SK-N-SH treated with all-trans-retinoic acid at 6 μM for 48 hours (cell line): Measurements from ENCODE around the gene ADCY5.

ENCODE experiments used
- ATAC-seq: fragments of 200-7000 bp; cut with Tn5 transposase; 3 replicates; pipeline ENCODE4 v1.9.1; 2020; ENCODE audit warnings: mild to moderate bottlenecking, moderate library complexity
- ARNTL ChIP-seq: fragments of 450-650 bp; formaldehyde crosslinking; IDR thresholded peaks from 2 replicates; pipeline ENCODE4 v1.5.0; 2020; ENCODE audit warnings: low read depth, mild to moderate bottlenecking, moderate library complexity, borderline replicate concordance
- CSDC2 ChIP-seq: fragments of 250-450 bp; sonication (Bioruptor Pico); IDR thresholded peaks from 2 replicates; pipeline ENCODE4 v1.5.0; 2020; ENCODE audit warnings: mild to moderate bottlenecking, moderate library complexity
- ESRRG ChIP-seq: fragments of 250-450 bp; sonication (Bioruptor Pico); IDR thresholded peaks from 2 replicates; pipeline ENCODE4 v1.6.1; 2021; ENCODE audit warnings: mild to moderate bottlenecking
- GLIS3 ChIP-seq: fragments of 250-450 bp; sonication (Bioruptor Pico); IDR thresholded peaks from 2 replicates; pipeline ENCODE4 v1.5.0; 2020; ENCODE audit warnings: mild to moderate bottlenecking, moderate library complexity
- ISL1 ChIP-seq: fragments of 250-450 bp; sonication (Bioruptor Pico); IDR thresholded peaks from 2 replicates; pipeline ENCODE4 v2.1.2; 2022; ENCODE audit warnings: mild to moderate bottlenecking, moderate library complexity
- OSR1 ChIP-seq: fragments of 250-450 bp; sonication (Bioruptor Pico); IDR thresholded peaks from 2 replicates; pipeline ENCODE4 v1.8.0; 2022; ENCODE audit warnings: moderate library complexity, mild to moderate bottlenecking, inconsistent platforms
- PPARA ChIP-seq: fragments of 250-450 bp; sonication (Bioruptor Pico); IDR thresholded peaks from 2 replicates; pipeline ENCODE4 v1.5.0; 2020; ENCODE audit warnings: mild to moderate bottlenecking, borderline replicate concordance
- RARB ChIP-seq: fragments of 250-450 bp; sonication (Bioruptor Pico); IDR thresholded peaks from 2 replicates; pipeline ENCODE4 v1.8.0; 2021; ENCODE audit warnings: mild to moderate bottlenecking, moderate library complexity
- SNAI2 ChIP-seq: fragments of 250-450 bp; sonication (Bioruptor Pico); IDR thresholded peaks from 2 replicates; pipeline ENCODE4 v1.5.0; 2020; ENCODE audit warnings: mild to moderate bottlenecking, moderate library complexity
- TCF4 ChIP-seq: fragments of 250-450 bp; sonication (Bioruptor Pico); IDR thresholded peaks from 2 replicates; pipeline ENCODE4 v1.8.0; 2021; ENCODE audit warnings: mild to moderate bottlenecking, moderate library complexity, borderline replicate concordance
- TOX ChIP-seq: fragments of 250-450 bp; sonication (Bioruptor Pico); IDR thresholded peaks from 2 replicates; pipeline ENCODE4 v1.8.0; 2021; ENCODE audit warnings: mild to moderate bottlenecking, moderate library complexity, borderline replicate concordance
- ZFP3 ChIP-seq: fragments of 250-450 bp; sonication (Bioruptor Pico); IDR thresholded peaks from 2 replicates; pipeline ENCODE4 v1.5.0; 2020; ENCODE audit warnings: mild to moderate bottlenecking, moderate library complexity
- ZNF565 ChIP-seq: fragments of 450-650 bp; formaldehyde crosslinking; conservative IDR thresholded peaks from 2 replicates; pipeline ENCODE4 v1.5.0; 2020; ENCODE audit warnings: low read depth, mild to moderate bottlenecking, moderate library complexity
- ZNF70 ChIP-seq: fragments of 450-650 bp; formaldehyde crosslinking; IDR thresholded peaks from 2 replicates; pipeline ENCODE4 v1.5.0; 2020; ENCODE audit warnings: mild to moderate bottlenecking, moderate library complexity
- ZNF8 ChIP-seq: fragments of 450-650 bp; formaldehyde crosslinking; IDR thresholded peaks from 2 replicates; pipeline ENCODE4 v1.5.0; 2020; ENCODE audit warnings: mild to moderate bottlenecking, moderate library complexity
- TF ChIP-seq, protein P1 (sequence below): fragments of 250-450 bp; sonication (Bioruptor Pico); IDR thresholded peaks from 2 replicates; pipeline ENCODE4 v1.5.0; 2020; ENCODE audit warnings: mild to moderate bottlenecking, moderate library complexity
- TF ChIP-seq, protein P2 (sequence below): fragments of 250-450 bp; sonication (Bioruptor Pico); IDR thresholded peaks from 2 replicates; pipeline ENCODE4 v1.8.0; 2021; ENCODE audit warnings: low read depth, mild to moderate bottlenecking, moderate library complexity, borderline replicate concordance
- TF ChIP-seq, protein P3 (sequence below): fragments of 250-450 bp; sonication (Bioruptor Pico); IDR thresholded peaks from 2 replicates; pipeline ENCODE4 v1.5.1; 2020; ENCODE audit warnings: low read depth, mild to moderate bottlenecking, moderate library complexity
- TF ChIP-seq, protein P4 (sequence below): fragments of 250-450 bp; sonication (Bioruptor Pico); IDR thresholded peaks from 2 replicates; pipeline ENCODE4 v1.8.0; 2020; ENCODE audit warnings: mild to moderate bottlenecking, moderate library complexity, borderline replicate concordance
- TF ChIP-seq, protein P5 (sequence below): fragments of 250-450 bp; sonication (Bioruptor Pico); IDR thresholded peaks from 2 replicates; pipeline ENCODE4 v1.5.1; 2021; ENCODE audit warnings: mild to moderate bottlenecking, moderate library complexity

Gene ADCY5

DNA sequence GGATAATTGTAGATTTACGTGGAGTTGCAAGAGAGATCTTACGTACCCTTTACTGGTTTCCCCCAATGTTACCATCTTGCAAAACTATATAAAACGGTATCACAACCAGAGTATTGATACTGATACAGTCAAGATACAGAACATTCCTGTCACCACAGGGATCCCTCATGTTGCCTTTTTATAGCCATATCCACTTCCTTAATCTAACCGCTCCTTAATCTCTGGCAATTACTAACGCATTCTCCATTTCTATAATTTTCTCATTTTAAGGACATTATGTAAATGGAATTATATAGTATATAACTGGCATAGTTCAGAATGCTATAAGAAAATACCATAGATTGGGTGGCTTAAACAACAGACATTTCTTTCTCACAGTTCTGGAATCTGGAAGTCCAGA, 186.0 kb downstream of the ADCY5 start:
- no peak for ATAC-seq
- no peak for TF ChIP-seq ZNF70 (CRISPR knock-in tag)
- TF ChIP-seq, protein P1, sequence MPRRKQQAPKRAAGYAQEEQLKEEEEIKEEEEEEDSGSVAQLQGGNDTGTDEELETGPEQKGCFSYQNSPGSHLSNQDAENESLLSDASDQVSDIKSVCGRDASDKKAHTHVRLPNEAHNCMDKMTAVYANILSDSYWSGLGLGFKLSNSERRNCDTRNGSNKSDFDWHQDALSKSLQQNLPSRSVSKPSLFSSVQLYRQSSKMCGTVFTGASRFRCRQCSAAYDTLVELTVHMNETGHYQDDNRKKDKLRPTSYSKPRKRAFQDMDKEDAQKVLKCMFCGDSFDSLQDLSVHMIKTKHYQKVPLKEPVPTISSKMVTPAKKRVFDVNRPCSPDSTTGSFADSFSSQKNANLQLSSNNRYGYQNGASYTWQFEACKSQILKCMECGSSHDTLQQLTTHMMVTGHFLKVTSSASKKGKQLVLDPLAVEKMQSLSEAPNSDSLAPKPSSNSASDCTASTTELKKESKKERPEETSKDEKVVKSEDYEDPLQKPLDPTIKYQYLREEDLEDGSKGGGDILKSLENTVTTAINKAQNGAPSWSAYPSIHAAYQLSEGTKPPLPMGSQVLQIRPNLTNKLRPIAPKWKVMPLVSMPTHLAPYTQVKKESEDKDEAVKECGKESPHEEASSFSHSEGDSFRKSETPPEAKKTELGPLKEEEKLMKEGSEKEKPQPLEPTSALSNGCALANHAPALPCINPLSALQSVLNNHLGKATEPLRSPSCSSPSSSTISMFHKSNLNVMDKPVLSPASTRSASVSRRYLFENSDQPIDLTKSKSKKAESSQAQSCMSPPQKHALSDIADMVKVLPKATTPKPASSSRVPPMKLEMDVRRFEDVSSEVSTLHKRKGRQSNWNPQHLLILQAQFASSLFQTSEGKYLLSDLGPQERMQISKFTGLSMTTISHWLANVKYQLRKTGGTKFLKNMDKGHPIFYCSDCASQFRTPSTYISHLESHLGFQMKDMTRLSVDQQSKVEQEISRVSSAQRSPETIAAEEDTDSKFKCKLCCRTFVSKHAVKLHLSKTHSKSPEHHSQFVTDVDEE (CRISPR knock-in tag): no peak
- TF ChIP-seq, protein P2, sequence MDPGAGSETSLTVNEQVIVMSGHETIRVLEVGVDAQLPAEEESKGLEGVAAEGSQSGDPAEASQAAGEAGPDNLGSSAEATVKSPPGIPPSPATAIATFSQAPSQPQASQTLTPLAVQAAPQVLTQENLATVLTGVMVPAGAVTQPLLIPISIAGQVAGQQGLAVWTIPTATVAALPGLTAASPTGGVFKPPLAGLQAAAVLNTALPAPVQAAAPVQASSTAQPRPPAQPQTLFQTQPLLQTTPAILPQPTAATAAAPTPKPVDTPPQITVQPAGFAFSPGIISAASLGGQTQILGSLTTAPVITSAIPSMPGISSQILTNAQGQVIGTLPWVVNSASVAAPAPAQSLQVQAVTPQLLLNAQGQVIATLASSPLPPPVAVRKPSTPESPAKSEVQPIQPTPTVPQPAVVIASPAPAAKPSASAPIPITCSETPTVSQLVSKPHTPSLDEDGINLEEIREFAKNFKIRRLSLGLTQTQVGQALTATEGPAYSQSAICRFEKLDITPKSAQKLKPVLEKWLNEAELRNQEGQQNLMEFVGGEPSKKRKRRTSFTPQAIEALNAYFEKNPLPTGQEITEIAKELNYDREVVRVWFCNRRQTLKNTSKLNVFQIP (CRISPR knock-in tag): no peak
- no peak for TF ChIP-seq ISL1
- TF ChIP-seq PPARA: no peak
- no peak for TF ChIP-seq TOX (CRISPR knock-in tag)
- no peak for TF ChIP-seq OSR1 (CRISPR knock-in tag)

DNA sequence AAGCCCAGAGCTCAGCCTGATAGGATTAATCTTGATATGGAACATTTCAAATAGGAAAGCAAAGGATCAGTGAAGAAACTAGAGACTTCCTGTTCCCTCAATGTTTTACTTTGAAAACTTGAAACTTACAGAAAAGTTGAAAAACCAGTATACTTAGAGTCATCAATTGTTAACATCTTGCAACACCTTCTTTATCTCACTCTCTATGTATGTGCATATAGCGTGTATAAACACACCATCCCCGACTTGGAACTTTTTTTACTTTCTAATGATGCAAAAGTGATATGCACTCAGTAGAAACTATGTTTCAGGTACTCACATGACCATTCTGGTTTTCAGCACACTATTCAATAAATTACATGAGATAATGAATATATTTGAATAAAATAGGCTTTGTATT, 186.7 kb downstream of the ADCY5 start:
- ATAC-seq: no peak
- TF ChIP-seq ARNTL (CRISPR knock-in tag) (no peak), PPARA (no peak), TOX (CRISPR knock-in tag) (no peak), CSDC2 (CRISPR knock-in tag) (no peak), ZFP3 (no peak), RARB (CRISPR knock-in tag) (no peak), ESRRG (CRISPR knock-in tag) (no peak), ZNF70 (CRISPR knock-in tag) (no peak), SNAI2 (CRISPR knock-in tag) (no peak), TCF4 (no peak), GLIS3 (no peak), ZNF8 (CRISPR knock-in tag) (no peak), ZNF565 (CRISPR knock-in tag) (no peak)
- TF ChIP-seq, protein P2 (CRISPR knock-in tag): no peak
- TF ChIP-seq, protein P3, sequence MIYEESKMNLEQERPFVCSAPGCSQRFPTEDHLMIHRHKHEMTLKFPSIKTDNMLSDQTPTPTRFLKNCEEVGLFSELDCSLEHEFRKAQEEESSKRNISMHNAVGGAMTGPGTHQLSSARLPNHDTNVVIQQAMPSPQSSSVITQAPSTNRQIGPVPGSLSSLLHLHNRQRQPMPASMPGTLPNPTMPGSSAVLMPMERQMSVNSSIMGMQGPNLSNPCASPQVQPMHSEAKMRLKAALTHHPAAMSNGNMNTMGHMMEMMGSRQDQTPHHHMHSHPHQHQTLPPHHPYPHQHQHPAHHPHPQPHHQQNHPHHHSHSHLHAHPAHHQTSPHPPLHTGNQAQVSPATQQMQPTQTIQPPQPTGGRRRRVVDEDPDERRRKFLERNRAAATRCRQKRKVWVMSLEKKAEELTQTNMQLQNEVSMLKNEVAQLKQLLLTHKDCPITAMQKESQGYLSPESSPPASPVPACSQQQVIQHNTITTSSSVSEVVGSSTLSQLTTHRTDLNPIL (CRISPR knock-in tag): no peak
- TF ChIP-seq, protein P1 (CRISPR knock-in tag): no peak
- TF ChIP-seq, protein P4, sequence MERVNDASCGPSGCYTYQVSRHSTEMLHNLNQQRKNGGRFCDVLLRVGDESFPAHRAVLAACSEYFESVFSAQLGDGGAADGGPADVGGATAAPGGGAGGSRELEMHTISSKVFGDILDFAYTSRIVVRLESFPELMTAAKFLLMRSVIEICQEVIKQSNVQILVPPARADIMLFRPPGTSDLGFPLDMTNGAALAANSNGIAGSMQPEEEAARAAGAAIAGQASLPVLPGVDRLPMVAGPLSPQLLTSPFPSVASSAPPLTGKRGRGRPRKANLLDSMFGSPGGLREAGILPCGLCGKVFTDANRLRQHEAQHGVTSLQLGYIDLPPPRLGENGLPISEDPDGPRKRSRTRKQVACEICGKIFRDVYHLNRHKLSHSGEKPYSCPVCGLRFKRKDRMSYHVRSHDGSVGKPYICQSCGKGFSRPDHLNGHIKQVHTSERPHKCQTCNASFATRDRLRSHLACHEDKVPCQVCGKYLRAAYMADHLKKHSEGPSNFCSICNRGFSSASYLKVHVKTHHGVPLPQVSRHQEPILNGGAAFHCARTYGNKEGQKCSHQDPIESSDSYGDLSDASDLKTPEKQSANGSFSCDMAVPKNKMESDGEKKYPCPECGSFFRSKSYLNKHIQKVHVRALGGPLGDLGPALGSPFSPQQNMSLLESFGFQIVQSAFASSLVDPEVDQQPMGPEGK (CRISPR knock-in tag): no peak
- TF ChIP-seq, protein P5, sequence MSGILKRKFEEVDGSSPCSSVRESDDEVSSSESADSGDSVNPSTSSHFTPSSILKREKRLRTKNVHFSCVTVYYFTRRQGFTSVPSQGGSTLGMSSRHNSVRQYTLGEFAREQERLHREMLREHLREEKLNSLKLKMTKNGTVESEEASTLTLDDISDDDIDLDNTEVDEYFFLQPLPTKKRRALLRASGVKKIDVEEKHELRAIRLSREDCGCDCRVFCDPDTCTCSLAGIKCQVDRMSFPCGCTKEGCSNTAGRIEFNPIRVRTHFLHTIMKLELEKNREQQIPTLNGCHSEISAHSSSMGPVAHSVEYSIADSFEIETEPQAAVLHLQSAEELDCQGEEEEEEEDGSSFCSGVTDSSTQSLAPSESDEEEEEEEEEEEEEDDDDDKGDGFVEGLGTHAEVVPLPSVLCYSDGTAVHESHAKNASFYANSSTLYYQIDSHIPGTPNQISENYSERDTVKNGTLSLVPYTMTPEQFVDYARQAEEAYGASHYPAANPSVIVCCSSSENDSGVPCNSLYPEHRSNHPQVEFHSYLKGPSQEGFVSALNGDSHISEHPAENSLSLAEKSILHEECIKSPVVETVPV (CRISPR knock-in tag): no peak
